Stomach (tissue), 9 donors: ENCODE results near the gene NUDT6. TPM values are rescaled to one million over a fixed set of nuclear protein-coding genes. Genes with fewer than 3 reads are reported as not detected.
"Not testable (repeated sequence)": the region's sequence is repeated elsewhere in the genome, so short reads cannot be mapped to it uniquely, and the experiment has no call there.

Source experiments
- DNase-seq, 2 donors: peaks; one replicate each; pipeline versions ENCODE4 v3.0.0 to v3.0.0-alpha.2; 2013 to 2019
- H3K27ac ChIP-seq, 5 donors: fragments of 200-600 bp in 4 of 5; sonication (generic) in 4 of 5; one replicate each; pipeline ENCODE4 v1.5.1; 2013 to 2019; ENCODE audit warnings: mild to moderate bottlenecking in 1 of 5, moderate library complexity in 1 of 5
- H3K27me3 ChIP-seq, 3 donors: fragments of 200-600 bp; sonication (generic); one replicate each; pipeline ENCODE4 v1.5.1; 2017 to 2019; ENCODE audit warnings: mixed run types in 1 of 3
- H3K36me3 ChIP-seq, 4 donors: fragments of 200-600 bp; sonication (generic); 1 replicate in 3 of 4; 2 replicates in 1 of 4; pipeline ENCODE4 v1.5.1; 2016 to 2019
- H3K4me1 ChIP-seq, 4 donors: fragments of 200-600 bp; sonication (generic); one replicate each; pipeline ENCODE4 v1.5.1; 2016 to 2019
- H3K4me3 ChIP-seq, 4 donors: fragments of 200-600 bp; sonication (generic) in 3 of 4; one replicate each; pipeline ENCODE4 v1.5.1; 2016 to 2019; ENCODE audit warnings: mild to moderate bottlenecking in 1 of 4
- H3K9me3 ChIP-seq, 4 donors: fragments of 200-600 bp; sonication (generic); one replicate each; pipeline ENCODE4 v1.5.1; 2016 to 2019
- EP300 ChIP-seq: sonication (generic); formaldehyde crosslinking; IDR thresholded peaks from one replicate; pipeline ENCODE4 v1.6.1; 2017; ENCODE audit warnings: antibody characterized with exemption
- POLR2A ChIP-seq, 4 donors: fragments of 450-650 bp; IDR thresholded peaks; one replicate each; pipeline ENCODE4 v1.6.1; 2016; ENCODE audit warnings: antibody characterized with exemption in 4 of 4, control low read depth in 2 of 4, mild to moderate bottlenecking in 1 of 4, moderate library complexity in 1 of 4
- POLR2AphosphoS5 ChIP-seq, 3 donors: sonication (generic); formaldehyde crosslinking; IDR thresholded peaks; one replicate each; pipeline ENCODE4 v1.6.1; 2016; ENCODE audit warnings: antibody characterized with exemption in 3 of 3
- WGBS, 5 donors: extraction: QIAGEN DNeasy Blood & Tissue Kit in 3 of 5; methylation state at CpG; one replicate each; pipeline versions ENCODE4 v1.1.5 to v1.1.7; 2013 to 2018; 5-methylcytosine and 5-hydroxymethylcytosine counted together
- intact Hi-C: fragments of 100-400 bp; cut with DNase I; formaldehyde crosslinking; loops from one replicate; pipeline ENCODE4 v1.15.1; 2023; ENCODE audit warnings: low total_unique reads
- polyA plus RNA-seq, 3 donors: library from polyadenylated mRNA; stranded (reverse); fragments of 200-250 nt; gene quantifications; one replicate each; pipeline ENCODE4 v1.2.3, GENCODE V29; 2013
- total RNA-seq, 5 donors: library from RNA; depleted of rRNA; stranded (reverse); fragments of >200 nt; gene quantifications; one replicate each; pipeline versions ENCODE4 v1.1.0 to v1.2.3, GENCODE V29; 2014 to 2016
- TF ChIP-seq, protein P1 (sequence below), 7 experiments: fragments of 450-650 bp in 4 of 7; fragments of 200-600 bp in 3 of 7; sonication (generic) in 3 of 7; IDR thresholded peaks; one replicate each; pipeline ENCODE4 v1.5.1; 2016 to 2019; ENCODE audit warnings: antibody characterized with exemption in 7 of 7, control low read depth in 2 of 7, mild to moderate bottlenecking in 1 of 7
- donor health status: healthy with polysubstance abuse.
- donor health status: Bipolar disorder and iron deficiency.
- donor health status: healthy.

NUDT6 gene
- total and polyA plus RNA-seq, 8 donors = 0.58 to 10.5 (median 5.7) TPM; not detected in 1

DNA sequence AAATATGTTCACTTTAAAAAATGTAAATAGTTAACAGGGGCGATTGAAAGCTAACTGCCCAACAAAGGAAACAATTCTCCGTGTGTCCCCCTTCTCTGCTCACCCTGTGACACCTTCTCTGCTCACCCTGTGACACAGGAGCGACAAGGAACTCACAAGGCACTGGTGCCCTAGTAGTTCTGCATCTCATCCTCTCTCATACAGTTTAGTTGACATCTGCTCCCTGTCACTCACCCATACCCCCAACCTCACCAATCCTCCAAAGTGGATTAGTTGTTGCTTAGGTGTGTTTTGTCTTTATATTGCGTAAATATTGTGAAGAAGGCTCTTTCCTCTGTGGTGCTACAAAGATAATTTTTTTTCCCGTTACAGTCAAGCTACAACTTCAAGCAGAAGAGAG is 46.4 kb downstream of the NUDT6 start:
- Histone ChIP-seq H3K27ac (no peak overlapping the region), H3K27me3 (no peaks in the 10 kb centered on the region), H3K4me3 (no peak overlapping the region), H3K9me3 (peaks cover 0 to 8% (median 2%) of the 10 kb centered on the region in 4 donors), H3K36me3 (peaks cover 0 to 16% (median 4%) of the 10 kb centered on the region in 4 donors), H3K4me1 (peaks cover 0 to 10% (median 3%) of the 10 kb centered on the region in 4 donors)
- 75 to 87% (median 80%) methylated on average over 5 of the region's 5 CpGs for WGBS, 5 donors
- DNase-seq = no peak
- TF ChIP-seq, protein P1, sequence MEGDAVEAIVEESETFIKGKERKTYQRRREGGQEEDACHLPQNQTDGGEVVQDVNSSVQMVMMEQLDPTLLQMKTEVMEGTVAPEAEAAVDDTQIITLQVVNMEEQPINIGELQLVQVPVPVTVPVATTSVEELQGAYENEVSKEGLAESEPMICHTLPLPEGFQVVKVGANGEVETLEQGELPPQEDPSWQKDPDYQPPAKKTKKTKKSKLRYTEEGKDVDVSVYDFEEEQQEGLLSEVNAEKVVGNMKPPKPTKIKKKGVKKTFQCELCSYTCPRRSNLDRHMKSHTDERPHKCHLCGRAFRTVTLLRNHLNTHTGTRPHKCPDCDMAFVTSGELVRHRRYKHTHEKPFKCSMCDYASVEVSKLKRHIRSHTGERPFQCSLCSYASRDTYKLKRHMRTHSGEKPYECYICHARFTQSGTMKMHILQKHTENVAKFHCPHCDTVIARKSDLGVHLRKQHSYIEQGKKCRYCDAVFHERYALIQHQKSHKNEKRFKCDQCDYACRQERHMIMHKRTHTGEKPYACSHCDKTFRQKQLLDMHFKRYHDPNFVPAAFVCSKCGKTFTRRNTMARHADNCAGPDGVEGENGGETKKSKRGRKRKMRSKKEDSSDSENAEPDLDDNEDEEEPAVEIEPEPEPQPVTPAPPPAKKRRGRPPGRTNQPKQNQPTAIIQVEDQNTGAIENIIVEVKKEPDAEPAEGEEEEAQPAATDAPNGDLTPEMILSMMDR (IDR thresholded peaks at IDR 0.05) = no peak
- TF ChIP-seq EP300 = no peak
- TF ChIP-seq POLR2A (IDR thresholded peaks at IDR 0.05) = no peak
- TF ChIP-seq POLR2AphosphoS5 (IDR thresholded peaks at IDR 0.05) = no peak
- intact Hi-C loops = no loop called here

DNA sequence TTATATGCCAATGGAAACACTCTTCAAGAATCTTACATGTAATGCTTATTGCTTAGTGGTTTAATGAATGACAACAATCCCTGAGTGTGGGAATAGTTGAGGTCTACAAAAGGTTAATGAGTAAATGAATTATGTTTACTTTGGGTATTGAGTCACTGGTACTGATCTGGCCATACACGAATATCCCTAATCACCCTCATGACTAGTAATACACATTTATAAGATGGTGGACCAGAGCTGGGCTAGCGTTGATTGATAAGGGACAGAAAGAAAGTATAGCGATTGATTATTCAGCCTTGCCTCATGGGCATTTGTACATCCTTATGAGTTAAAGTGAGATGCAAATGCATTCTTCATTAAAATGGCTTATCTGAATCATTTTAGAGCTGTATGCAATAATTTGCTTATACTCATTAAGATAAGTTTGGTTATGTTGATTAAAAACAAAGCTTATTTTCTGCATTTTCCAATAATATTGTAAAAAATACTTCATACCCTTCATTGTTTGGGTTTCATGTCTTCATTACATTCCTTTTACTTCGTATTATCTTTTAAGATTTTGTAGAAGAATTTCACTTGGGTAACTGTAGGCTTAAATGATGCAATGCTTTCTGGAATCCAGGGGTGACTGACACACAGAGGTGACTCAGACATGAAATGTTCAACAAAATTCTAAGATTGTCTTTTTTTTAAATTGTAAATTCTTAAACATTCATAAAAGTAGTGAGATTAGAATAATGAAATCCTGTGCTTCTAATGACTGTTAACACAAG is 48.4 kb downstream of the NUDT6 start:
- 67 to 71% (median 70%) methylated on average over 4 of the region's 4 CpGs for WGBS, 5 donors
- H3K9me3 ChIP-seq = no peaks in the 10 kb centered on the region
- H3K36me3 ChIP-seq = peaks cover 0 to 9% (median 0%) of the 10 kb centered on the region in 4 donors
- intact Hi-C loops = no loop called here
- no peak overlapping the region for H3K4me3 ChIP-seq
- TF ChIP-seq EP300 = no peak
- H3K27me3 ChIP-seq = no peaks in the 10 kb centered on the region
- peaks cover 0 to 10% (median 3%) of the 10 kb centered on the region in 4 donors for H3K4me1 ChIP-seq
- no peak overlapping the region for H3K27ac ChIP-seq
- DNase-seq = no peak

DNA sequence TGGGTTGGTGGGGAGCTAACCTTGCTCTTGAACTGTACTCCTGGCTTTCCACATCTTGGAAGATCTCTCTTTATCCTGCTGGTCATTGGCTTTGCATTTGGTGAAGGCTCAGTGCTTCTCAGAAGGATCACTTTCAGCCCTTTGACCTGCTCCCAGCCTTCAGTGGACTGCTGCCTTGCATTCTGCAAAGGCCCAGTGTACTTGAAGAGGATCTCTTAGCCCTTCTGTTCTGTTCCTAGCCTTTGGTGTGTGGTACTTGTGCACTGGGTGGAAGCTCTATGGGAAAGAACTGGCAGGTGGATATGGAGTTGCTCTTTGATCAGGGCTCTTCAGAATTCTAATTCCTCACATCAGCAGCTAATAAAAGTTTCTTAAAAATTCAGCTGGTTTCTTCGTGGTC is 49.3 kb downstream of the NUDT6 start:
- DNase-seq = no peak
- intact Hi-C loops = no loop called here
- TF ChIP-seq EP300 (no peak), POLR2A (IDR thresholded peaks at IDR 0.05) (no peak), POLR2AphosphoS5 (IDR thresholded peaks at IDR 0.05) (no peak)
- TF ChIP-seq, protein P1 (IDR thresholded peaks at IDR 0.05) = no peak
- H3K36me3 ChIP-seq = peaks cover 0 to 9% (median 0%) of the 10 kb centered on the region in 4 donors
- H3K4me1 ChIP-seq = peaks cover 0 to 10% (median 3%) of the 10 kb centered on the region in 4 donors
- no peak overlapping the region for H3K4me3 ChIP-seq
- no peaks in the 10 kb centered on the region for H3K27me3 ChIP-seq
- WGBS, 5 donors = 70 to 91% (median 85%) methylated on average over 1 of the region's 1 CpG
- no peaks in the 10 kb centered on the region for H3K9me3 ChIP-seq
- no peak overlapping the region for H3K27ac ChIP-seq

DNA sequence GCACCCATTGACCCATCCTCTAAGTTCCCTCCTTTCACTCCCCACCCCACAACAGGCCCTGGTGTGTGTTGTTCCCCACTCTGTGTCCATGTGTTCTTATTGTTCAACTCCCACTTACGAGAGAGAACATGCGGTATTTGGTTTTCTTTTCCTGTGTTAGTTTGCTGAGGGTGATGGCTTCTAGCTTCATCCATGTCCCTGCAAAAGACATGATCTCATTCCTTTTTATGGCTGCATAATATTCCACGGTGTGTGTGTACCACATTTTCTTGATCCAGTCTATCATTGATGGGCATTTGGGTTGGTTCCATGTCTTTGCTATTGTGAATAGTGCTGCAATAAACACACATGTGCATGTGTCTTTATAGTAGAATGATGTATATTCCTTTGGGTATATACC is 54.2 kb downstream of the NUDT6 start:
- intact Hi-C loops, H3K27me3 ChIP-seq, DNase-seq, H3K27ac ChIP-seq, H3K4me1 ChIP-seq, H3K9me3 ChIP-seq, H3K36me3 ChIP-seq, H3K4me3 ChIP-seq: not testable (repeated sequence)
- 93 to 97% (median 94%) methylated on average over 3 of the region's 3 CpGs for WGBS, 5 donors

DNA sequence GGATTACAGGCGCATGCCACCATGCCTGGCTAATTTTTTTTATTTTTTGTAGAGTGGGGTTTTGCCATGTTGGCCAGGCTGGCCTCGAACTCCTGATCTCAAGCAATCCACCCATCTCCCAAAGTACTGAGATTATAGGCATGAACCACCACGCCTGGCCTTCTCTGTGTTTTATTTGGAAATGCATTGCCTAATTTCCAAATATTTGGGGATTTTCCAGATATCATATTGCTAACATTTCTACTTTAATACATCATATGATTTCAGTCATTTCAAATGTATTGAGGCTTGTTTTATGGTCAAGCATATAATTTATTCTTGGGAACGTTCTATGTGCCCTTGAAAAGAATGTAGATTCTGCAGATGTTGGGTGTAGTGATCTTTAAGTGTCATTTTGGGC is 57.0 kb downstream of the NUDT6 start:
- 77 to 85% (median 80%) methylated on average over 4 of the region's 4 CpGs for WGBS, 5 donors
- no peak overlapping the region for H3K27ac ChIP-seq

More for the DNA sequence above, 57.0 kb downstream of the NUDT6 start:
- peaks cover 0 to 14% (median 0%) of the 10 kb centered on the region in 4 donors for H3K4me1 ChIP-seq
- no peak for DNase-seq
- no peaks in the 10 kb centered on the region for H3K36me3 ChIP-seq
- H3K4me3 ChIP-seq = no peak overlapping the region
- no peaks in the 10 kb centered on the region for H3K9me3 ChIP-seq
- intact Hi-C loops = no loop called here
- TF ChIP-seq POLR2AphosphoS5 (IDR thresholded peaks at IDR 0.05) (no peak), POLR2A (IDR thresholded peaks at IDR 0.05) (no peak), EP300 (no peak)
- TF ChIP-seq, protein P1 (IDR thresholded peaks at IDR 0.05) = no peak
- no peaks in the 10 kb centered on the region for H3K27me3 ChIP-seq
